ENCODE results near the gene SNX13.

GRCh38 chr7:17786314-17786852 is 153.9 kb downstream of the SNX13 start:
- TF ChIP-seq POLR2A (IDR thresholded peaks at IDR 0.05; ENCODE audit: low read length) (no peak), GATA1 (IDR thresholded peaks at IDR 0.05; ENCODE audit: low read depth, low read length) (no peak)

All from erythroblast (primary cell).